BE2C (cell line): ENCODE measurements around the gene LRRC42.

Experiments used
- DNase-seq: peaks from one replicate; pipeline ENCODE4 v3.0.0-alpha.2; 2020
- H3K27me3 ChIP-seq: fragments of 250-450 bp; sonication (Bioruptor Pico); 2 replicates; pipeline ENCODE4 v1.5.1; 2020; ENCODE audit warnings: mild to moderate bottlenecking
- H3K36me3 ChIP-seq: fragments of 250-450 bp; sonication (Bioruptor Pico); 2 replicates; pipeline ENCODE4 v1.5.1; 2020; ENCODE audit warnings: mild to moderate bottlenecking
- H3K4me1 ChIP-seq: fragments of 250-450 bp; sonication (Bioruptor Pico); 2 replicates; pipeline ENCODE4 v1.5.1; 2020
- H3K4me3 ChIP-seq: 2 replicates; pipeline ENCODE4 v1.5.1; 2011; ENCODE audit warnings: low read depth, low read length
- H3K9me3 ChIP-seq: fragments of 250-450 bp; sonication (Bioruptor Pico); 2 replicates; pipeline ENCODE4 v1.5.1; 2020
- TF ChIP-seq, protein P1 (sequence below): IDR thresholded peaks from 2 replicates; pipeline ENCODE4 v1.5.1; 2012; ENCODE audit warnings: mild to moderate bottlenecking, low read depth, low read length

The LRRC42 gene

DNA sequence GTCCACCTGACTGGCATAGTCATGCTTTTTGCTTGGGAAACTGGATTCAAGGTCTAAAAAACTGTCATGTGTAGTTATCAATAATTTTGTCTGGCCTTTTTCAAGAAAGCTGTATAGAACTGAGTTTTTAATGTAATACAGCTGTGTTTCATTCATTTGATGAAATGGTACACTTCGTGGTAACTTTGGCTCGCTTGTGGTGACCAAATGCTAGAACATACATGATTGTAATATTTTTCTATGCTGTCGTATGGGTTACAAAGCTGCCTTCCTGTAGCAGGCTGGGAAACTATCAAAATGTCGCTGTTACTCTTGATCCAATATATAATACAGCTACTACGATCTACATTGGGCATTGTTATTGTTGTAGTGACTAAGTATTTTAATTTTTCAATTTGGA, 2.1 kb downstream of the LRRC42 start:
- H3K4me1 ChIP-seq, result no peaks in the 10 kb centered on the region
- H3K27me3 ChIP-seq, result no peaks in the 10 kb centered on the region
- no peaks in the 10 kb centered on the region for H3K9me3 ChIP-seq
- H3K36me3 ChIP-seq, result no peaks in the 10 kb centered on the region
- TF ChIP-seq, protein P1, sequence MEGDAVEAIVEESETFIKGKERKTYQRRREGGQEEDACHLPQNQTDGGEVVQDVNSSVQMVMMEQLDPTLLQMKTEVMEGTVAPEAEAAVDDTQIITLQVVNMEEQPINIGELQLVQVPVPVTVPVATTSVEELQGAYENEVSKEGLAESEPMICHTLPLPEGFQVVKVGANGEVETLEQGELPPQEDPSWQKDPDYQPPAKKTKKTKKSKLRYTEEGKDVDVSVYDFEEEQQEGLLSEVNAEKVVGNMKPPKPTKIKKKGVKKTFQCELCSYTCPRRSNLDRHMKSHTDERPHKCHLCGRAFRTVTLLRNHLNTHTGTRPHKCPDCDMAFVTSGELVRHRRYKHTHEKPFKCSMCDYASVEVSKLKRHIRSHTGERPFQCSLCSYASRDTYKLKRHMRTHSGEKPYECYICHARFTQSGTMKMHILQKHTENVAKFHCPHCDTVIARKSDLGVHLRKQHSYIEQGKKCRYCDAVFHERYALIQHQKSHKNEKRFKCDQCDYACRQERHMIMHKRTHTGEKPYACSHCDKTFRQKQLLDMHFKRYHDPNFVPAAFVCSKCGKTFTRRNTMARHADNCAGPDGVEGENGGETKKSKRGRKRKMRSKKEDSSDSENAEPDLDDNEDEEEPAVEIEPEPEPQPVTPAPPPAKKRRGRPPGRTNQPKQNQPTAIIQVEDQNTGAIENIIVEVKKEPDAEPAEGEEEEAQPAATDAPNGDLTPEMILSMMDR, result no peak
- no peak for DNase-seq
- H3K4me3 ChIP-seq, result no peak overlapping the region

DNA sequence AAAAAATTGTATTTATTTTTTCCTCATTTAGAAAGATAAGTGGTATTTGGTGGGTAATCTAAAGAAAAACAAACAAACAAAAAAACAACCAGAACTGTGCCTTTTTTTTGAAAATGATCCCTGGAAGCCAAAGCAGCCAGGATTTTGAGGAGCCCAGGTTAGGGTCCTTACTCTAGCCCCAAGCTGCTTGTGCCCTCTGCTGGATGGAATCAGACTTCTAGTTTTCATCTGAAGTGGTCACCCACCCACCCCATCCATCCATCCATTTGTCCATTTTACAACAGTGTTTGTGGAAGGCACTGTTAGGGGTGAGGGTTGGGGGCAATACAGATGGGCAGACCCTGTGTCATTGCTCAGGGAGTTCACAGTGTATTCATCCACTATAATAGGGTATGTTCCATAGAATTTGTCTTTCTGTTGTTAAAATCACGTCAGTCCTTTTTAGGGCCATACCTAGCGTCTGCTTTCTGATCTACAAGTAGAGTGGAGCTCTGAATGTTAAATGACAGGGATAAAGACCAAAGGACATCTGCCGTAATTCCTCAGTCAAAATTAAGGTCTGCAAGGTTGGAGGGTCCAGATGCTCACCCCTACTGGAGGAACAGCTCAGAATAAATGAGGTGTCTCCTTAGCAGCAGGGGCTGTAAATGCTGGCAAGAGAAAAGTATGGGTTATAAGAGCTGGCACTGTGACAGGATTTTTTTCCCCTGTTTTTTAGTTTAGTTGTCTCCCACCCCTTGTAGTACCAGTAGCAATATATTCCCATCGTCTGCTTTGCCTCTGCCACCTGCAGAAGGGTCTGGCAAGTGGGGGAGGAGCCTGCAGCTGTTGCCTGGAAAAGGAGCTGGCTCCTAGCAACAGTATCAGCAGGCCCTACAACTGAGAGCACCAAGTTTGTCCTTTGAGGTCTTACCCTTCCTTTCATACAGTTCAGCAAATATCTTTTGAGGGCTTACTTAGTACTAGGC, 3.2 kb downstream of the LRRC42 start:
- no peaks in the 10 kb centered on the region for H3K4me1 ChIP-seq
- no peaks in the 10 kb centered on the region for H3K9me3 ChIP-seq
- peak; percentile 44 for DNase-seq
- TF ChIP-seq, protein P1, result peak; percentile 71
- H3K36me3 ChIP-seq, result no peaks in the 10 kb centered on the region
- H3K27me3 ChIP-seq, result no peaks in the 10 kb centered on the region
- no peak overlapping the region for H3K4me3 ChIP-seq

DNA sequence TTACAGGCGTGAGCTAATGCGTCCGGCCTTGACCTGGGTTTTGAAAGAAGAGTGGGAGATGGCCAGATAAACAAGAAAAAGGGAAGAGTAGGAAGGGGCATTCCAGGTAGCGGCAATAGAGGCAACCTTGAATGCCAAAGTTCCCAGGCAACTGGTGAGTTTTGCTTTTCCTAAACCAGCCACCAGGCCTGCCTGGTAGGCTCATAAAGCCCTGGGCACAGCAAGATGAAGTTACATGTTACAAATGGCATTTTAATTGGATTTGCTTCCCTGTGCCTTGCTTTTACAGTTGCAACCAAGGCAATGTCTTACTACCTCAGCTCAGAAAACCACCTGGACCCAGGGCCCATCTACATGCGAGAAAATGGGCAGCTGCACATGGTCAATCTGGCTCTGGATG, 5.5 kb downstream of the LRRC42 start:
- no peaks in the 10 kb centered on the region for H3K9me3 ChIP-seq
- DNase-seq, result peak; percentile 5
- H3K4me1 ChIP-seq, result no peaks in the 10 kb centered on the region

DNA sequence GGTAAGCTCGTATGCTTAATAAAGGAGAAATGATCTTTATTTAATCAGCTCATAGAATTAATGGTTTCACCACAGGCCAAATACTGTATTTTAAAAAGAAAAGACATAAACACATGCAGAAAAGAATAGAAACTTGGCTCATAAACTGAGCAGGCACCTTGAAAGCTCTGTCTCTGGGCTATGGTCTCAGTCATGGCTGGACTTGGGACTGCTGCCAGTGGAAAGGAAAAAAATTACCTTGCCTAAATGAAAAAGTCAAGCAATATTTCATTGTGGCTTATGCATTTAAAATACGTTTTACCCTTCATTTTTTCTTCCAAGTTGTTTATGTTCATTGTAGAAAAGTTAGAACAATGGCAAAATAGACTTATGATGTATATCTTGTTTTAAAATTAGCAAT, 8.0 kb downstream of the LRRC42 start:
- H3K36me3 ChIP-seq, result no peaks in the 10 kb centered on the region

More for the DNA sequence above, 5.5 kb downstream of the LRRC42 start:
- H3K27me3 ChIP-seq, result no peaks in the 10 kb centered on the region
- H3K36me3 ChIP-seq, result no peaks in the 10 kb centered on the region
- TF ChIP-seq, protein P1, result no peak
- no peak overlapping the region for H3K4me3 ChIP-seq

DNA sequence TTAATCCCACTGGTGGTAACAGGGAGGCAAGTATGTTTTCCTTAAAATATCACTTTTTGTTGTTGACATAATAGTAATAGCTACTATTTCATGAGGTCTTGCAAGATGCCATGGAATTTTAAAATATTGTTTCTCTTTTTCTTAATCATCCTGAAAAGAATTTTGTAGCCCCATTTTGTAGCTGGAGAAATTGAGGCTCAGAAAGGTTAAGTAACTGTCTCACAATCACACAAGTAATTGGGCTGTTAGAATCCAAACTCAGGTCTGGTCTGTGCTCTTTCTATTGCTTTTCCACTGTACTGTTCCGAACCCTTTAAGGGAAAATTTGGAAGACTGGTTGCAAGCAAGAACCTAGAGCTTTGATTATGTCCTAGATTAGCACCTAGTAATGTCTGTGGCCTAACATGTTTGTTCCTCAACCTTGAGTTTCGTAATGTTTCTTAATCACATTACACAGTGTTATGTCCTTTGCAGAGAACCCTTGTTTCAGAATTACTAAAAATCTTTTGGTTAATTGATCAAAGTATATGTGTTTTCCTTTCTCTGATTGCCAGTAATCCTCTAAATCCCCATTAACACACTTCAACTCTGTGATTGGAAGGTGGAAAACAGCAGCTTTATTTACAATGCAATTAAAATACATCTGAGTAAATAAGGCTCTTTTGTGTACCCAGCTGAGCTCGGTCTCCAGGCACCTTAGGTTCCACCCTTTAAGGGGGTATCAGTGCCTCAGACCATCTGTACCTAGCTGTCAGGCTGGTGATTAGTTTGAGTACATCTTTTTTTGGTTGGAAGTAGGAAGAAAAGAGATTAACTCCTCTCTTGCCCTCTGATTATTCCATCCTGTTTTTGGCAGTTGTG, 10.4 kb downstream of the LRRC42 start:
- TF ChIP-seq, protein P1, result no peak
- no peak for DNase-seq
- Histone ChIP-seq H3K4me3 (no peak overlapping the region), H3K9me3 (no peaks in the 10 kb centered on the region), H3K4me1 (no peaks in the 10 kb centered on the region), H3K36me3 (no peaks in the 10 kb centered on the region), H3K27me3 (no peaks in the 10 kb centered on the region)

More for the DNA sequence above, 8.0 kb downstream of the LRRC42 start:
- Histone ChIP-seq H3K27me3 (no peaks in the 10 kb centered on the region), H3K4me3 (no peak overlapping the region), H3K9me3 (no peaks in the 10 kb centered on the region), H3K4me1 (no peaks in the 10 kb centered on the region)
- TF ChIP-seq, protein P1, result no peak
- no peak for DNase-seq
